Stimulated activated CD8-positive, alpha-beta memory T cell treated with anti-CD3 and anti-CD28 coated beads, Interleukin-7, amount 100 ng/mL, for 24 hours (primary cell): ENCODE data around the gene ABCC6.
"Not testable (repeated sequence)": the region's sequence is repeated elsewhere in the genome, so short reads cannot be mapped to it uniquely, and the experiment has no call there.

Source experiments
- DNase-seq: peaks from one replicate; pipeline ENCODE4 v3.0.0-alpha.2; 2020; ENCODE audit warnings: low read depth

ABCC6 gene

DNA sequence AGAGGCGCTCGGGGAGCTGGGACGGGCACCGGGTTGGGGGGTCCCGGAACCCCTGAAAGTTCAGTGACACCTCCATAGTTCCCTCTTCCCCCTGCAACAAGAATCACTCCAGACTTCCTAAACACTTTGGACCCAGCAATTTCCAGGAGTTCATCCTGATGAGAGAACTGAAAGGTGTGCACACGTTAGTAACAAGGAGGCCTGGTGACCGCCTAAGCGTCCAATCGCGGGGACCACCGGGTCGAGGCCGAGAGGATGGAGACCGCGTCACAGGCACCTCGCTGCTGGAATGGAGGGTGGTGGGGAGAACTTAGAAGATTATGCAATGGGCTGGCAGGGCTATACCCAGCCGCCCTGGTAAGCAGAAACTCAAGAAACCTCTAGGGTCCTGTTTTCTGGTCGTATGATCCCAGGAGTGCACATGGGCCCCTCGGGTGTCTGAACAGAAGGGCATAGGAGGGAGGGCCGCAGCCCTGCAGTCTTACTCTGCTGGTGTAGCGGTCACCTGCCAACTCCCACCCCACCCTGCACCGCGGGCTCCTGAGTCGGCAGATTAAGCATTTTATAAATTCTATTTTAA lies 458 bp upstream of the ABCC6 start:
- DNase-seq: not testable (repeated sequence)

DNA sequence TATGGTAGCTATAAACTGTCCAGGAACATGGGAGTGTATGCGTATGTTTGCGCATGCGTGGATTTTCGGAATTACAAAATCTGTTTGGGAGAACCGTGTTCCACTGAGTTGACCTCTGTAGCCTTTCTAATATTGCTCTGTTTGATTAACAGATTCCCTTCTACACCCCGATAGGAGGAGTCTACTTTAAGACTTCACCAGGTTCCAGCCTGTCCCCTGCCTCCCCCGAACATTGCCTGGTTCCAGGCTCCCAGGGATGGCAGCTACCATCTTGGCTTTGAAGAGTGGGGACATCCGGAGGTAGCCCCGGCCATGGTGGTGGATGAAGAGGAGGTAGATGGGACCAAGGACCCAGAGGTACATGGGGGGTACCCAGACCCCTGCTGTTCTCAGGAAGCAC lies 1.9 kb downstream of the ABCC6 start:
- DNase-seq: not testable (repeated sequence)

DNA sequence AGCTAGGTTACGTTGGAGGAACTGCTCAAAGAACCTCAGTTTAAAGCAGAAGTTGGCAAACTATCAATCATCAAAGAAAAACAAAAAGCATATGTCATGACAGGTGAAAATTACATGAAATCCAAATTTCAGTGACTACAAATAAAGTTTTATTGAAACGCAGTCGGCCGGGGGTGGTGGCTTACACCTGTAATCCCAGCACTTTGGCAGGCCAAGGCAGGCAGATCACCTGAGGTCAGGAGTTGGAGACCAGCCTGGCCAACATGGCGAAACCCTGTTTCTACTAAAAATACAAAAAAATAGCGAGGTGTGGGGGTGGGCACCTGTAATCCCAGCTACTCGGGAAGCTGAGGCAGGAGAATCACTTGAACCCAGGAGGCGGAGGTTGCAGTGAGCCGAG lies 2.8 kb downstream of the ABCC6 start:
- DNase-seq: not testable (repeated sequence)

DNA sequence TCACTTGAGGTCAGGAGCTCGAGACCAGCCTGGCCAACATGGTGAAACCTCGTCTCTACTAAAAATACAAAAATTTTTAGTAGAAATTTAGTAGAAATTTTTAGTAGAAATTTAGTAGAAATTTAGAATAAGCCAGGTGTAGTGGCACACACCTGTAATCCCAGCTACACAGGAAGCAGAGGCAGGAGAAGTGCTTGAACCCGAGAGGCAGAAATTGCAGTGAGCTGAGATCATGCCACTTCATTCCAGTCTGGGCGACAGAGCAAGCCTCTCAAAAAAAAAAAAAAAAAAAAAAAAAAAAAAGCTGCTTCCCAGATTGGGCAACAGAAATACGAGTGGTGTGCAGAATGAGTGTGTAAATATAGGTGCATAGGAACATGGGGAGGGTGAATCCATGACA lies 4.5 kb downstream of the ABCC6 start:
- DNase-seq: not testable (repeated sequence)

GRCh38 chr16:16218349-16218748 lies 4.9 kb downstream of the ABCC6 start:
- DNase-seq: not testable (repeated sequence)

- DNase-seq: not testable (repeated sequence)
Observed at GRCh38 chr16:16213863-16214293, 9.4 kb downstream of the ABCC6 start.

- DNase-seq: not testable (repeated sequence)
Observed at GRCh38 chr16:16211404-16211803, 11.9 kb downstream of the ABCC6 start.

DNA sequence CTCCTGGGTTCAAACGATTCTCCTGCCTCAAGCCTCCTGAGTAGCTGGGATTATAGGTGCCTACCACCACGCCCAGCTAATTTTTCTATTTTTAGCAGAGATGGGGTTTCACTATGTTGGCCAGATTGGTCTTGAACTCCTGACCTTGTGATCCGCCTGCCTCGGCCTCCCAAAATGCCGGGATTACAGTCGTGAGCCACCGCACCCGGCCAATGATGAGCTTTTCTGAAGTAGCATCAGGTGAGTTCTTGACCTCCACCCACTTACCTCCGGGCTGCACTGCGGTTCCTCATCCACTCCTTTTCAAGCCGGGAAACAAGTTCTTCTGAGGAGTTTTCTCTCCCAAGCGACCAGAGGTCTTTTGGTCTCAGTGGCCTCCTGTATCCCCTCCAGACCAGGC lies 14.8 kb downstream of the ABCC6 start:
- DNase-seq: not testable (repeated sequence)

- not testable (repeated sequence) for DNase-seq
Observed at GRCh38 chr16:16207787-16208334, 15.4 kb downstream of the ABCC6 start.

DNA sequence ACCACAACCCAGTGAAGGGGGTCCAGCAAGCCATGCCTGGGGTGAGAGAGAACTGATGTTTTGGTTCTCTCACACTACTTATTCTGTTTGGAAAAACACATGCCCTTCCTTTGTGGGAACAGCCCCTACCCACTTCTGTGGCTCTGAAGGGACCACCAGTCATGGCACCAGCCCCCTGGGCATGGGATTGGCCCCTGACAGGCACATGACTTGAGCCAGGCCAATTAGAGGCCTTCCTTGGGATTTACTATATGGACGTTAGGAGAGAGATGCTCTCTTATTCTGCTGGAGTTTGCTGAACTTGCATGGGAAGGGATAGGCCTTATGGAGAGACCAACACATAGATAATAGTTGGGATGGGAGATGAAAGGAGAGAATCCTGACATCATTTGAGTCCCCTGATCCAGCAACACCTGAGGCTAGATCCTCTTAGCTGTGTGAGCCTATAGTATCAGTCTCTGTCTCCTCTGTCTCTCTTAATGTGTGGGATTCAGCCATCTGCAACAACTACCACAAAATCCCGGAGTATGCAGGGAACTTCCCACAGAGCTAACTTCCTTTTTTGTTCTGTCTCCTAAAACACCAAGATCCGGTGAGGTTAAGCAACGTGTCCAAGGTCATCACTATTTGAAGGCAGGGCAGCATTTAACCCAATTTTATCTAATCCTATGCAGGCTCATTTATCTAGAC lies 16.1 kb downstream of the ABCC6 start:
- DNase-seq: not testable (repeated sequence)

DNA sequence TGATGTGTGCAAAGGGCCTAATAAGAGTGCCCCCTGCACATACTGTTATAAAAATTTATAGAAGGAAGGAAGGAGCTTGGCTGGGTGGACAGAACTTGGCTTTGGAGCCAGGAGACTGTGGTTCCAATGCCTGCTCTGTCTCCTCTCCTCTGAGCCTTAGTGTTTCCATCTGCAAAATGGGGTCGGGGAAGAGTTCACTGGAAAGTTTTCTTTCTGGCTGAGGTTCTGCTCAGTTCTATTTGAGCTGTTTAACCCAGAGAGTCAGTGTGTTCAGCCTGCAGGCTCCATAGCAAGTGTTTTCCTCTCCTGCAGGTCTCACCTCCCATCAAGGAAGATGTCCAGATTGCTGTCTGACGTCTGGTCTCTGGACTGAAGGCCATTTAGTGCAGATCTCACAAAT lies 17.4 kb downstream of the ABCC6 start:
- DNase-seq: not testable (repeated sequence)

DNA sequence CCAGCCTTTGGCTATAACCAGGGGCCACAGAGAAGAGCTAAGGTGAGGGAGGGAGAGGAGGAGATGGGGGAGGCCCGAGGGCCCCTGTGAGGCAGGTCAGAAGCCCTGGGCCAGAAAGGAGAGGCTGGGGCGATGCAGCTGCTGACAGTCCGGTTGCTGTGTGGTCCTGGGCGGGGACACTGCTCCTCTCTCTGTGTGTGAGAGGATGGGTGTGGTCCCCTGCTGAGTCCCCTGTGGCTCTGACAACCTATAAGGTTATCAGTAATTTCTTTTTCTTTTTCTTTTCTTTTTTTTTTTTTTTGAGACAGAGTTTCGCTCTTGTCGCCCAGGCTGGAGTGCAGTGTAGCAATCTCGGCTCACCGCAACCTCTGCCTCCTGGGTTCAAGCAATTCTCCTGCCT lies 18.7 kb downstream of the ABCC6 start:
- not testable (repeated sequence) for DNase-seq

DNA sequence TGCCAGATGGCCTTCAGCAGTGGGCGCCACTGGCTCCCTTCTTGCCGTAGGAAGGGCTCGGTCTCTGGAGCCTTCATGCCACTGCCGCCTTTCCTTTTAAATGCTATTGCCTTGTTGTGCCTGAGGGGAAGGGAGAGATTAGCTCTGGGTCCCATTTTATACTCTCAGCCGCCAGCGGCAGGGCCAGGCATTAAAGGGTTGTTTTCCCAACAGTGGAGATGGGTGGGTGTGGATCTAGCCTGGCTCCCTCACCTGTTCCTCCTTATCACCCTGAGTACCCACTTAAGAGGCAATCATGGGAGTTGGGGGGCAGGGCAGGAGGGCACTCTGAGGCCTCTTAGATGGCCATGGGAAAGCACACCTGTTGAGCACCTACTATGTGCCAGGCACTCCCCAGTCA lies 19.8 kb downstream of the ABCC6 start:
- not testable (repeated sequence) for DNase-seq

DNA sequence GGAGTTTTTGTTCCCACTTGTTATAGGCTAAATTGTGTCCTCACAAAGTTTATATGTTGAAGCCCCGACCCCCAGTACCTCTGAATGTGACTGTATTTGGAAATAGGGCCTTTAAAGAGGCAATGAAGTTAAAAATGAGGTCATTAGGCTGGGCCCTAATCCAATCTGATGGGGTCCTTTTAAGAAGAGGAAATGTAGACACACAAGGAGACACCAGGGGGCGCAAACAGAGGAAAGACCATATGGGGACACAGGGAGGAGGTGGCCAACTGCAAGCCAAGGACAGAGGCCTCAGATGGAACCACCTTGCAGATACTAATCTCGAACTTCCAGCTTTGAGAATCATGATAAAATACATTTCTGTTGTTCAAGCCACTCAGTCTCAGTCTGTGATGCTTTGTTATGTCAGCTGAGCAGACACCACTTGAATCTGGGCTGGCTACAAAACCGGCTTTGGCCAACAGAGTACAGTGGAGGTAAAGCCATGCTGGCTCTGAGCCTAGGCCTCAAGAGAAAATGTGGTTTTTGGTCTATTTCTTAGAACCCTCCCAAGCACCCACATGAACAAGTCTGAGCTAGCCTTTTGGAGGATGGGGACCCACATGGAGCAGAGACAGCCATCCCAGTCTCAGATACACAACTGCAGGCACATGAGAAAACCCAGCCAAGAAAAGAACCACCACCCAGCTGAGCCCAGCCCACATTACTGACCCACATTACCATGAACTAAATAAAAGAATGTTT lies 20.7 kb downstream of the ABCC6 start:
- not testable (repeated sequence) for DNase-seq

- DNase-seq: not testable (repeated sequence)
Observed at GRCh38 chr16:16201880-16202279, 21.4 kb downstream of the ABCC6 start.

- not testable (repeated sequence) for DNase-seq
Observed at GRCh38 chr16:16200391-16200790, 22.9 kb downstream of the ABCC6 start.

DNA sequence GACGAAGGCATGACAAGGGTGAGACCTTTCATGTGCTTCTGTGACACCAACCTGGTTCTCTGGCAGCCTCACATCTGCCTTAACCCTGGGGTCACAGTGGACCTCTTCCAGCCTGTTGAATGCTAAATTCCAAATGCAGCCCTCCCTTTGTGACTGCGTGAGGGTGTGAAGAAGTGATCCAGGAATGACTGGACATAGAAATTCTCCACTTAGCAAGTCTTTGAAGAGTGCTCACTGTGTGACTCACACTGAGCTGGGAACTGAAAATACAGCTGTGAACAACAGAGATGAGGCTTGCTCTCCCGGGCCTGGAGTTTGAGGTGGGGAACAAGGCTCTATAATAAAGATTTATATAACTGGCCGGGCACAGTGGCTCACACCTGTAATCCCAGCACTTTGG lies 23.9 kb downstream of the ABCC6 start:
- not testable (repeated sequence) for DNase-seq

DNA sequence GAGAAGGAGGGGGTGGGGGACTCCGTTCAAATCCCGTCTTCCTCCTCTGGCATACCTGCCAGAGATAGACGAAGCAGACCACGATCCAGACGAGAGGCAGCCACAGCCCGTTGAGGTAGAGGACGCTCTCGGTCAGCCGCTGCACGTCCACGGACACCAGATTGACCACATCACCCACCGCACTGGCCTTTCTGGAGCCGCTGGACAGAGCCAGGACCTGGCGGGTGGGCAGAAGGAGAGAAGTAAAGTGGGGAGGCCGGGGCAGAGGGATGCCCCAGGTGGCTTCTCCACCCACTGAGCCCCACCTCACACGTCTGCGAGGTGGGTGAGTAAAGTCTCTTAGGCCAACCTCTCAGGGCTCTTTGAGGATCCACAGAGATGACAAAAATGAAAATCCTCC lies 25.3 kb downstream of the ABCC6 start:
- DNase-seq: no peak

- DNase-seq: no peak
Observed at GRCh38 chr16:16197331-16197730, 26.0 kb downstream of the ABCC6 start.

GRCh38 chr16:16196099-16196498 lies 27.2 kb downstream of the ABCC6 start:
- DNase-seq: no peak

DNA sequence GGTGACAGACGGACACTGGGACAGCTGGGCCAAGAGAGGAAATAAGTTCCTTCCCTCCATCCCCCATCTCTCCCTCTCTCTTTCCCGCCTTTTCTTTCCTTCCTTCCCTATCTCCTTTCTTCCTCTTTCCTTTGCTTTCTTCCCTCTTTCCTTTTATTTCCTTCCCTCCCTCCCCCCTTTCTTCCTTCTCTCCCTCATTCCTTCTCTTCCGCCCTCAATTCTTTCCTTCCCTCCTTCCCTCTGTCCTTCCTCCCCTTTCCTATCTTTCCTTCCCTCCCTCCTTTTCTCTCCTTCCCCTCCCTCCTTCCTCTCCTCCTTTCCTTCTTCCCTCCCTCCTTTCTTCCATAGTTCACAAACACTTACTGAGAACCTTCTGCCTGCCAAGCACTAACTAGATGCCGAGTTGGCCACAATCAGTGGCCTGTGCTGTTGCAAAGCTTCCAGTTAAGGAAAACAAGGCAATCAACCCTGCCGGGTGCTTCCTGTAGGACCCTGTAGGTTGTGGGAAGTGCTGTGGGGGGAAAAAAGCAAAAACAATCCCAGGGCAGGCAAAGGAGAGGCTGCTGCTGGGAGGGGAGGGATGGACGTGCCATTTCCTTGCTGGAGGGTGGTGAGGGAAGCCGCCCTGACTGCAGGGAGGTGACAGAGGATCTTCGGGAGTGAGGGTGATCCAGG lies 31.7 kb downstream of the ABCC6 start:
- DNase-seq: no peak

GRCh38 chr16:16190966-16191365 lies 32.3 kb downstream of the ABCC6 start:
- not testable (repeated sequence) for DNase-seq
